Purkinje cell (primary cell): ENCODE results near the gene NECAP2. TPM values are rescaled to one million over a fixed set of nuclear protein-coding genes. Genes with fewer than 3 reads are reported as not detected.

Experiments used
- polyA plus RNA-seq: library from polyadenylated mRNA; unstranded; fragments of >200 nt; fragmentation: Nextera tagmentation; gene quantifications from 2 replicates; pipeline ENCODE4 v1.2.1, GENCODE V29; 2014

The NECAP2 gene, protein sequence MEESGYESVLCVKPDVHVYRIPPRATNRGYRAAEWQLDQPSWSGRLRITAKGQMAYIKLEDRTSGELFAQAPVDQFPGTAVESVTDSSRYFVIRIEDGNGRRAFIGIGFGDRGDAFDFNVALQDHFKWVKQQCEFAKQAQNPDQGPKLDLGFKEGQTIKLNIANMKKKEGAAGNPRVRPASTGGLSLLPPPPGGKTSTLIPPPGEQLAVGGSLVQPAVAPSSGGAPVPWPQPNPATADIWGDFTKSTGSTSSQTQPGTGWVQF
- polyA plus RNA-seq, result 0.56 and 2.1 TPM in 2 replicates

DNA sequence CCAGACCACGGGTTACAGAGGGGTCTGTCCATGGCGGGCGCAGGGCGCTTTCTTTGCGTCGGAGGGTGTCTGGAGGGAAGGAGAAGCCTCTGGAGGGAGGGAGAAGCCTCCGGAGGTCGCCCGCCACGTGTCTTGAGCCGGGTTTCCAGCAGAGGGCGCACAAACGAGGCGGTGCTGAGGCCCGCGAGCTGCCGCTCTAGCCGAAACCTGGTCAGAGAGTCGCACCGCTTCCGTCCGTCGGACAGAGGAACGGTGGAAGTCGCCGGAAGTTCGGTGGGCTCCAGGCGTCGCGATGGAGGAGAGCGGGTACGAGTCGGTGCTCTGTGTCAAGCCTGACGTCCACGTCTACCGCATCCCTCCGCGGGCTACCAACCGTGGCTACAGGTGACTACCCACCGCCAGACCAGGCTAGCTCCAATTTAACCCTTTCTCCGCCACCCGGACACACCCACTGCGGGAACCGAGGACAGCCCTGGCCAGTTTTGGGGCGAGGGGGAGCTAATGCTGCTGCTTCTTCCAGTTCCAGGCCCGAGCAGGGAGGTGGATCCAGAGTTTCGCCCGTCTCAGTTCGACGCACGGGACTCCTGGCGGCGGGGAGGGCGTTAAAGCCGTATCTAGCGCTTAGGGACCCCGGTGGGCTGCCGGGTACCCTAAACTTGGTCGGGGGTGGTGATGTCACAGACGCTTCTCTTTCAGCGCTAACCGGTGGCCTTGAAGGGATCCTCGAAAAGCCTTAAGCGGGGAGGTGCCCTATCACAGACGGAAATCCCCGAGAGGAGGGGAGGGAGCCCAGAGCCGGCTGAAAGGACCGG lies at the start of gene NECAP2:
Gene NECAP2, plus strand, starts transcription at position 255 of the 812 bp plus-strand sequence. Its CDS starts 38 bp downstream, at position 293.

GRCh38 chr1:16436946-16437474 lies 3.5 kb upstream of the NECAP2 start, which contains the start of gene SPATA21:
Gene SPATA21 (minus strand): TSS chr1:16437424. CDS start chr1:16431371, 6,053 bp downstream.

Other genes with a start within 250 kb of the NECAP2 start
- not detected in 2 replicates for gene ARHGEF19, start 228.1 kb upstream of the NECAP2 start, polyA plus RNA-seq
- 0.20 TPM in 1 of 2 replicates, not detected in the other for gene CPLANE2, start 203.5 kb upstream of the NECAP2 start, polyA plus RNA-seq
- gene FBXO42, start 88.2 kb upstream of the NECAP2 start, polyA plus RNA-seq, result 5.6 and 10.8 TPM in 2 replicates
- 1.6 and 3.6 TPM in 2 replicates for gene SZRD1, start 73.5 kb upstream of the NECAP2 start, polyA plus RNA-seq
- not detected in 2 replicates for gene SPATA21, start 3.3 kb upstream of the NECAP2 start, polyA plus RNA-seq
- gene RNU1-1, start 73.6 kb downstream of the NECAP2 start, polyA plus RNA-seq, result not detected in 2 replicates
- 2.8 and 4.8 TPM in 2 replicates for gene NBPF1, start 172.8 kb downstream of the NECAP2 start, polyA plus RNA-seq
- gene RNU1-3, start 226.2 kb downstream of the NECAP2 start, polyA plus RNA-seq, result not detected in 2 replicates